HG03159 (cell line): ENCODE measurements around the gene SPOCD1.

Experiments used
- ATAC-seq: cut with Tn5 transposase; IDR thresholded peaks from one replicate; pipeline ENCODE4 v1.9.1; 2021; ENCODE audit warnings: mild to moderate bottlenecking, moderate library complexity; ENCODE audit not compliant: unreplicated experiment

SPOCD1 gene

DNA sequence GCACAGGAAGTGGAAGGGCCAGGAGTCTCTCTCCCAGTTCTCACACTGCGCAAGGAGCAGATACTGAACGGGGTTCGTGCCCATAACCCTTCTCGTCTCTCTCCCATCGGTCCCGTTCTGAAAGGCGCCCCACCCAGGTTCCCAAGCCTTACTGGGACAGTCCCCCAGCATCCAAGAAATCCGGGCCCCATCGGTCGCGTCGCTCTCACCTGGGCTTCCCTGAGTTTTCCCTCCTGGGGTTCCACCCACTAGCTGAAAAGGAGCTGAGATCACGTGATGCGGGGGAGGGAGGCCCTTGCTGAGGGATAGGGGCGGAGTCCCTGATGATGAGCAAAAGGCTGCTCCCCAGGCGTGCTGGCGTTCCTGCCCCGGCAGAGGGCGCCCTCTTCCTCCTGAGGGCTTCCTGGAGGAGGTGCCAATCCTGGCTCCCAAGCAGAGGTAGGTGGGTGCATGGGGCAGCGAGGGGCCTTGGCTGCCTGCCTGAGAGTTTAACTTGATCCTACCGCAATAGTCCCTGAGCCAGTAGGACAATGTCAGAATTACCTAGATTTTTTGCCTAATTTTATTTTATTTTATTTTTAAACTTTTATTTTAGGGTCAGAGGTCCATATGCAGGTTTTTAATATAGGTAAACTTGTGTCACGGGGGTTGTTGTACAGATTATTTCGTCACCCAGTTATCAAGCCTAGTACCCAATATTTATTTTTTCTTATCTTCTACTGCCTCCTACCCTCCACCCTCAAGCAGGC lies at the start of gene SPOCD1:
TSS of gene SPOCD1 (minus strand) at position 271 of the 749 bp plus-strand sequence. CDS start 689 bp downstream, outside the sequence.
- no peak for ATAC-seq

GRCh38 chr1:31862071-31862470 lies 46.2 kb upstream of the SPOCD1 start:
- ATAC-seq: no peak

DNA sequence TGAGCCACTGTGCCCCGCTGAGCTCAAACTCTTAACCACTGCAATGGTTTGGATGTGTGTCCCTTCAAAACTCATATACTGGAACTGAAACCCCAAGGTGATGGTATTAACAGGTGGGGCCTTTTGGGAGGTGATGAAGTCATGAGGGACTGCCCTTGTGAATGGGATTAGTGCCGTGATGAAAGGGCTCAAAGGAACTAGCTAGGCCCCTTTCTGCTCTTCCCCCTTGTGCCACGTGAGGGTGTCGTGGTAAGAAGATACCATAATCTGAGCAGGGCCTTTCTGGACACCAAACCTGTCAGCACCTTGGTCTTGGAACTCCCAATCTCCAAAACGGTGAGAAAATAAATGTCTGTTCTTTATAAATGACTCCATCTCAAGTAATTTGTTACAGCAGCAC lies 45.5 kb upstream of the SPOCD1 start:
- ATAC-seq: no peak

GRCh38 chr1:31860581-31860980 lies 44.8 kb upstream of the SPOCD1 start:
- ATAC-seq: no peak

DNA sequence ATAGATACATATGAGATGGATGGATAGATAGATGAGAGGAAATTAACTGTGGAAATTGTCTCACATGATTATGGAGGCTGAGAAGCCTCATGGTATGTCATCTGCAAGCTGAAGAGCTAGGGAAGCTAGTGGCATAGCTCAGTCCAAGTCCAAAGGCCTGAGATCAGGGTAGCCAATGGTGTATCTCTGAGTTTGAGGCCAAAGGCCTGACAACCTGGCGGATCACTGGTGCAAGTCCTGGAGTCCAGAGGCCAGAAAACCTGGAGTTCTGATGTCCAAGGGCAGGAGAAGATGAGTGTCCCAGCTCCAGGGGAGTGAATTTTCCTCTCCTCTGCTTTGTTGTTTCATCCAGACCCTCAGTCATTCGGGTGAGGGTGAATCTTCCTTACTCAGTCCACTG lies 43.9 kb upstream of the SPOCD1 start:
- ATAC-seq: no peak

- ATAC-seq: no peak
Measured at GRCh38 chr1:31859044-31859443, 43.2 kb upstream of the SPOCD1 start.

GRCh38 chr1:31857863-31858262 lies 42.0 kb upstream of the SPOCD1 start:
- no peak for ATAC-seq

GRCh38 chr1:31856140-31856539 lies 40.3 kb upstream of the SPOCD1 start:
- ATAC-seq: no peak

GRCh38 chr1:31855038-31855845 lies 39.4 kb upstream of the SPOCD1 start:
- no peak for ATAC-seq

DNA sequence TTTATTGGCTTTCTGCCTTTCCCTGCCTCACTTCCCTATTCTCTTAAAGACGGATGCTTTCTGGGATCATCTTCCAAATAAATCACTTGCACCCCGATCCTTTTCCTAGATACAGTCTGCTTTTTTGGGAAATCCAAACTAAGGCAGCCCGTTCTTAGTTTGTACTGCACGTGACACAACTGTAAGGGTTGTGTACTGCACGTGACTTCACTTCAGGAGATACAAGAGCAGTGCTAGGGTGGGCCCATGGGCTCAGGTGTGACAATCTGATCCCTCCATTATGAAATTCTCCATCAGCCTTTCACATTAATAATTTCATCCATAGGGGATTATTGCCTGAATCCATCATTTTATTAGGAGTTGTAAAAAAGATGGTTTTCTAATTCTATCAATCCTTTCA lies 33.8 kb upstream of the SPOCD1 start:
- no peak for ATAC-seq

- no peak for ATAC-seq
Measured at GRCh38 chr1:31848381-31848897, 32.6 kb upstream of the SPOCD1 start.

DNA sequence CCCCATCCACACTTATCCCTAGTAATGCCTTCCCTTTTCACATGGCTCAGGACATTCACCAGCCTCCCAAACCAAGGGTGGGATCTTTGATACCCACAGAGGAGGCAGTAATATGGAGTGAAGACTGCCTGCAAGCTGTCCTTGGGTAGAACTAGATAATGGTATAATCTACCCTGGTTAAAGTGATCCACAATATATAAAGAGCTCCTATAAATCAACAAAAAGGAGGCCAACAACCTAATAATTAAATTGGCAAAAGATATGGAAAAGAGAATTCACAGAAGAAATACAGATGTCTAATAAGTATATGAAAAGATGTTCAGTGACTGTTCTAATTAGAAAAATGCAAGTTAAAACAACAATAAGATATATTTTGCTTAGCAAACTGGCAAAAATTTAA lies 30.7 kb upstream of the SPOCD1 start:
- no peak for ATAC-seq

DNA sequence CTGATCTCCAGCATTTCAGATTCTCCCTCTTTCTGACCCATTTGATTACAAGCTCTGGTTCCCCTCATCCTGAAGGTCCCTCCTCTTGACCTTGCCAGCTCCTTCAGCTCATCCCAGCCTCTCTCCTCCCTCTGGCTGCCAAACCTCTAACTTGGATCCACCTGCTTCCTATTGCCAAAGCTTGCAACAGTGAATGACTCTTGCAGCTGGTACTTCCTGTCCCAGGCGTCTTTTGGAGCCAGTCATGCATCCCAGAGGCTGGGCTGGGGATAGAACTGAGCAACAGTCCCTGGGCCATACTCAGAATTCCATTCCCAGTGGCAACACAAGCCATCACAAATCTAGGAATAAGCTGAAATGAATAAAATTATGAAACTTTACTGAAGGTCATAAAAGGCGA lies 27.7 kb upstream of the SPOCD1 start:
- no peak for ATAC-seq

DNA sequence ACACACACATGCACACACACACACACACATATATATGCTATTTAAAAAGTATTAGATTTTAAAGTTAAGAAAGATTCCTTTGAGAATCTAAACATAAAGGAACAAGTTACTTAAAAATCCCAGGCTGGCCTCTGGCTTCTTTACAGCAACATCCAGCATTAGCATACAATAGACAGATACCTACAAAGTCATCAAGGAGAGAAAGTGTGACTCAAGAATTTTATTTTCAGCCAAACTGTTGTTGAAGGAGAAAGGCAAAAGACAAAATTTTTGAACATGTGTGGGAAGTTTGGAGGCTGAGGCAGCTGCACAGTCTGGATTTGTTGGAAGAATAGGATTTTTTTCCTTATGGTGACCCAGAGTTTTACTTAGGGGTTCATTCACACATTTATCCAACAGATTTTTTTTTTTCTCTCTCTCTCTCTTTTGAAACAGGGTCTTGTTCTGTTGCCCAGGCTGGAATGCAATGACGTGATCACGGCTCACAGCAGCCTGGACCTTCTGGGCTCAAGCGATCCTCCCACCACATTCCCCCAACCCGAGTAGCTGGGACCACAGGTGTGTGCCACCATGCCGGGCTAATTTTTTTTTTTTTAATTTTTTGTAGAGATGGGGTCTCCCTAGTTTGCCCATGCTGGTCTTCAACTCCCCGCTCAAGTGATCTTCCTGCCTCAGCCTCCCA lies 24.0 kb upstream of the SPOCD1 start:
- ATAC-seq: no peak

DNA sequence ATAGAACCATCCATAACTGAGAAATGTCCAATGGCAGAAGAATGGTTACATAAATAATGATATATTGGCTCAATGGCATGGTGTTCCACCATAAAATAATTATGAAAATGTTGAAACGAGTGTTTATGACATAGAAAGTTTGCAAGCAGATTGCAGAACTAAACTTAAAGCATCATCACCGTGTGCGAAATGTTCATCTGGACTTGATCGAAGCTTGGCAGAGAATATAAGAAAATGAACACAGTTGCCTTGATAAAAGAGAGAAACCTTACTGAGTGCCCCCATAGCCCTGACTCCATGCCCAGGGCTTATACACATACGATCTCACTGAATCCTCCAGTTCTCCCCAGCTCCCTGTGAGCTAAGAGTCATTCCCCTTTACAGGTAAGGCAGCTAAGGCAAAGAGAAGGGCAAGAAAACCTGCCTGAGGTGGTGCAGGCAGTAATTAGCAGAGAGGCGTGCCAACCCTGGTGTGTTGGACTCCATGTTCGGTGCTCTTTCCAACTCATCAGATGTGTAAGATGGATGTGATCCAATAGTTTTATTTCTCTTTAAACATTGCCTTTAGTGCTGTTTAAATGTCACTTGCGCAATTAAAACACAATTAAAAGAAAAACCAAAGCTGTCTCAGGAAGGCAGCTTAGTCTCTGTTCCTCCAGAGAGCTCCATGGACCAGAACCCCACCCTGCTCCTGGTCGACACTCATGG lies 21.8 kb upstream of the SPOCD1 start:
- no peak for ATAC-seq

DNA sequence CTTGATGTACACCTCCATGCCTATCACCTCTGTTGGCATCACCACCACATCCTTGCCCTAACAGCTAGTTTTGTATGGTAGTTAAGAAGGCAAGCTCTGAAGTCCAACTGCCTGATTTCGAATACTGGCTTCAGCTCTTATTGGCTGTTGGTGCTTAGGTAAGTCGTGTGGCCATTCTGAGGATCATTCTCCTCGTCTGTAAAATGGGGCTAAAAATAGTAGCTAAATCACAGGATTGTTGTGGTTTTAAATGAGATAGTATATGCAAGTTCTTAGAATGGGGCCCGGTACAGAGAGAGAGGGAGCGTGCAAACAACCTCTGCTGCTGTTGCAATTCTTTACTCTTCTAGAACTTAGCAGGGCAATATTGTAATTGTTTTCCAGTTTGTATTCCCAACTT lies 20.8 kb upstream of the SPOCD1 start:
- no peak for ATAC-seq

GRCh38 chr1:31835415-31835814 lies 19.6 kb upstream of the SPOCD1 start:
- no peak for ATAC-seq

GRCh38 chr1:31834501-31834900 lies 18.7 kb upstream of the SPOCD1 start:
- no peak for ATAC-seq

GRCh38 chr1:31831397-31832378 lies 15.9 kb upstream of the SPOCD1 start:
- ATAC-seq: no peak

DNA sequence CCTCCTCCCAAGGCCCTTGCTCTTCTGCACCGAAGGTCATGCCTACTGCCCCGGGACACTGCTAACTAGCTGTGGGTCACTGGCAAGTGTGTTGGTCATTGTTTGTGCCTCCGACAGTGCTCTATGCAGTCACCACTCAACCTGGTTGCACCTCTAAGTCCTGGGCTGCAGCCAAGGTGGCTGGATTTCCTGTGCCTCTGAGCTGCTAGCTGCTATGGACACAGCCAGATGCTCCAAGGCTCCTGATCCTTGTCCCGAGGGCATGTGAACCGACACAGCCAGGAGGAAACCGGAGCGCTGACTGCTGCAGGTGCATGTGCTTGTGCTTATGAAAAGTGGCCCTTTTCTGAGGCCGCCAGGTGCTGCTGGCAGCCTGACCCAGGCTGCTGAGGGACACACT lies 14.7 kb upstream of the SPOCD1 start:
- ATAC-seq: no peak
